NB4 (cell line): Measurements from ENCODE around the gene PRDX4.

ENCODE experiments used
- CTCF ChIP-seq: IDR thresholded peaks from one replicate; pipeline ENCODE4 v1.5.1; 2012; ENCODE audit warnings: low read depth, low read length
- MYC ChIP-seq: IDR thresholded peaks from 2 replicates; pipeline ENCODE4 v1.6.1; 2011; ENCODE audit warnings: low read depth, low read length
- POLR2A ChIP-seq: IDR thresholded peaks from 2 replicates; pipeline ENCODE4 v1.6.1; 2011; ENCODE audit warnings: mild to moderate bottlenecking; ENCODE audit not compliant: insufficient read length; ENCODE audit errors: extremely low read depth
- TF ChIP-seq, protein P1 (sequence below): IDR thresholded peaks from 2 replicates; pipeline ENCODE4 v1.6.1; 2011; ENCODE audit warnings: low read depth, low read length

DNA sequence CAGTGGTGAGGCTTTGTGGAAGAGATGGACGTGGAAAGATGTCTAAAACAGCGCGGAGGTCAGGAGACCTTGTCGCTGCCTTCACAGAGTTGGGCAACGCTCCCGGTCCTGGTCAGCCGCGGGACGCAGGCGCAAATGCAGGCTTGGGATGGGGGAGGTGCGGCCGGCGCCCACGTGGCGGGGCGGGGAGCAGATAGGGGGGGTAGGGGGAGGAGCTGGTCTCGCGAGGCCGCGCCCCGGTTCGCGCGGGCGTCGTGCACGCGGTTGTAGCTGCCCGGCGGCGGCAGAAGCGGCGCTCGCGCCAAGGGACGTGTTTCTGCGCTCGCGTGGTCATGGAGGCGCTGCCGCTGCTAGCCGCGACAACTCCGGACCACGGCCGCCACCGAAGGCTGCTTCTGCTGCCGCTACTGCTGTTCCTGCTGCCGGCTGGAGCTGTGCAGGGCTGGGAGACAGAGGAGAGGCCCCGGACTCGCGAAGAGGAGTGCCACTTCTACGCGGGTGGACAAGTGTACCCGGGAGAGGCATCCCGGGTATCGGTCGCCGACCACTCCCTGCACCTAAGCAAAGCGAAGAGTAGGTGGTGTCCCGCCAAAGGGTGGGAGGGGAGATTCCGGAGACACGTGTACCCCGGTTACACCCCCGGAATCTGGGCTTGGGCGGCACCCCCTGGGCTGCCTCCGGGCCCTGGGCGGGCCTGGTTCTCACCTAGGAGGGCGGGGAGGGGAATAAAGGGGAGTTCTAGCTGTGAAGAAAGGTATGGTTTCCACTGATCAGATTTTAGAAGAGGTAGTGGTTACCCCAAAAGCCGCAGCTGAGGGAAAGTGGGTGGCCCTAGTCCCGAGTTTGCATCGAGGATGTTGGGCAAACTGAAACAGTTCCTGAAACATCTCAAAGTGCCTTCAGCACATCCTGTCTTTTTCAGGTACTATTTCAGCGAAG is at the start of gene PRDX4:
- TF ChIP-seq POLR2A (peak; percentile 70), CTCF (no peak), MYC (peak; percentile 95)
- TF ChIP-seq, protein P1, sequence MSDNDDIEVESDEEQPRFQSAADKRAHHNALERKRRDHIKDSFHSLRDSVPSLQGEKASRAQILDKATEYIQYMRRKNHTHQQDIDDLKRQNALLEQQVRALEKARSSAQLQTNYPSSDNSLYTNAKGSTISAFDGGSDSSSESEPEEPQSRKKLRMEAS, result peak; percentile 91
